NCI-H524 (cell line): ENCODE data around the gene SIT1.

Experiments
- DNase-seq, 2 experiments: peaks; one replicate each; lab custom pipeline; 2025; lab: John Stamatoyannopoulos, UW

Gene SIT1

DNA sequence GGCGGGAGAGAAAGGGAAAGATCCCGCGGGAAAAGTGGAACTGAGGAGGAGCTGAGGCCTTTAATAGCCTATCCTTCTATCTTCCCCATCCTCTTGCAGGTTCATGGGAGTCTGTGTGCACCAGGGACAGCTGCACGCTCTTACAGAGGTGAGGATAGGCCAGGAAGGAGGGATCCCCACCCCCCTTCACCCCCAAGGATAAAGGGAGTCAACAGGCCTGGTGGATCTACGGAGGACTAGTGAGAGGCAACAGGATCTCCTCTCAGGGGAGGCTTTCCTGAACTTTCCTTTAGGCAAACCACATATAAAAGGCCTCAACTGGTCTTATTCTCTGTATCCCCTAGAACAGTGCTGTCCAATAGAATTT, 44.6 kb downstream of the SIT1 start:
- DNase-seq: peak in 1 of 2 experiments; percentile 35

DNA sequence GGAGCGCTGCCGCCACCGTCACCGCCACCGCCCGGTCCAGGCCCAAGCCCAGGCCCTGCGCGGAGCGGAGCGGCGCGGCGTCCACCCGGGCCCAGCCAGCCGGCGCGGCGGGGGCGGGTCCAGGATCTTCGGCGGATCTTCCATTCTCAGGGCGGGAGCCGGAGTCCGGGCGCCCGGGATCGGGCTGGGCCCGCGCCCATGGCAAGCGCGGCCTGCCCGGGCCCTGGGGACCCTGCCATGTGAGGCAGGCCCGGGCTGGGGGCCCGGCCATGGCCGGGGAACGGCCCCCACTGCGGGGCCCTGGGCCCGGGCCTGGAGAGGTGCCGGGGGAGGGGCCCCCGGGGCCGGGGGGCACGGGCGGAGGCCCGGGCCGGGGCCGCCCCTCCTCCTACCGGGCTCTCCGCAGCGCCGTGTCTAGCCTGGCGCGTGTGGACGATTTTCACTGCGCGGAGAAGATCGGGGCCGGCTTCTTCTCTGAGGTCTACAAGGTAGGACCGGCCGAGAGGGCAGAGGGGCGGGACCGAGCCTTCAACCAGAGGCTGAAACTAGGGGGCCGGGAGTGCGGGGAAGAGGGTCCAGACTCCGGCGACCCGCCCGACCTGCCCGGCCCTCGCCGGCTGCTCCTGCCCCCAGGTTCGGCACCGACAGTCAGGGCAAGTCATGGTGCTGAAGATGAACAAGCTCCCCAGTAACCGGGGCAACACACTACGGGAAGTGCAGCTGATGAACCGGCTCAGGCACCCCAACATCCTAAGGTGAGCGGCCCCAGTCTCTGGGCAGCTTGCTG, 45.2 kb downstream of the SIT1 start:
- DNase-seq: peak in 1 of 2 experiments; percentile 37

DNA sequence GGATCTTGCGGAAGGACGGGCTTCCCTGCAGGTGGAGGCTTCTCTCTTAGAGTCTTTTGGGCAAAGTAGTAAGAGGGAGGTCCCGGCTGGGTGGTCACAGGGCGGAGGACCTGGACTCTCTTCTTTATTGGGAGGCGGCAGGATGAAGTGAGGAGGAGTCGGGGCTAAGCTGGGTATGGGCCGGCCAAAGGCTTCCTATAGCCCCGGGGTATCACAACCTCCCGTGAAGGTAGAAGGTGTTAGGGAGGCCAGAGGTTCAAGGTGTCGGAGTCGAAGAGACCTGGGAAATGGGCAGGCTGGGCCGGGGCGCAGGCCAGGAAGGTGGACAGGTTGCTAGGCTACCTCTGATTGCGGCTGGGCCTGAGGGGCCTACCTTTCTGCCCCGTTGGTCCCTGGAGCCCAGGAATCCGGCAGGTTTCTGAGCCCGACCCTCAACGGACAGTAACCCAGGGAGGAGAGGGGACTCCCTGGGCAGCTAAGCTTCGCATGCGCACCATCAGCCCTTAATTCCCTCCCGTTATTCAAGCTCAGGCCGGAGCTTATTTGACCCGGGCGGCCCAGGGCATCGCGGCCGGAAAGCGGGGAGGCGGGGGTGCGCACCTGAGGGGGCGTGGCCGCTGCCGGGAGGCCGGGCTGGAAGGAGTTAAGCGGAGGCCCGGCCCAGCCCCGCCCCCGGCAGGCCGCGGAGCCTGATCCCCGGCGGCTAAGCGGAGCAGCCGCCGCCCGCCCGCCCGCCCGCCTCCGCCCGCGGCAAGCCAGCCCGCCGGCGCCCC, 46.0 kb downstream of the SIT1 start, which contains the start of gene TESK1:
TESK1 (plus strand) TSS at position 685 of the 773 bp plus-strand sequence. CDS start 358 bp downstream, outside the sequence.
- DNase-seq: peak; percentile 54 to 55

DNA sequence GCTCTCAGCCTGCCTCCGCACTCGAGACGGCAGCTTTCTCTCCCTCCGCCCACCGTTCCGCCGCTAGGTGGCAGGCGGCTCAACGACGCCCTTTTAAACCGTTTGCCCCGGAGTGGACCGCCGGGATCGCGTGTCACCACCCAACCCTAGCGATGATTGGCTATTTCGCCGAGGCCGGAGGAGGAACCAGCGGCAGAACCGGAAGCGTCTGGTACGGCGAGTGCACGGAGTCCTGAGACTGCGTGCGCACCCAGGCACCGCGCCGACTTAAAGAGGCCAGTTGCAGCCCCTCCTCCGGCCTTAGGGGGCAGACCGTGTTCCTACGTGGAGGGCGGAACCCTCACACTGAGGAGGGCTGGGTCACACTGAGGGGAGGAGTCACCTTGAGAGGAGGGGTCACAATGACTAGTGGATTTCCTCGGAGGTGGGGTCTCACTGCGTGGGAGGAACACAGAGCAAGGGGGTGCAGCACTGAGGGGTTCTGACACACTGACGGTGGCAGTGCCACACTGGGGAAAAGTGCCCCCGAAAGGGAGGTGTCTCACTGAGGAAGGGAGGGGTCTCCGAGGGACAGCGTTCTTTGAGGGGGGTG, 46.6 kb downstream of the SIT1 start:
- peak; percentile 97 to 99 for DNase-seq

DNA sequence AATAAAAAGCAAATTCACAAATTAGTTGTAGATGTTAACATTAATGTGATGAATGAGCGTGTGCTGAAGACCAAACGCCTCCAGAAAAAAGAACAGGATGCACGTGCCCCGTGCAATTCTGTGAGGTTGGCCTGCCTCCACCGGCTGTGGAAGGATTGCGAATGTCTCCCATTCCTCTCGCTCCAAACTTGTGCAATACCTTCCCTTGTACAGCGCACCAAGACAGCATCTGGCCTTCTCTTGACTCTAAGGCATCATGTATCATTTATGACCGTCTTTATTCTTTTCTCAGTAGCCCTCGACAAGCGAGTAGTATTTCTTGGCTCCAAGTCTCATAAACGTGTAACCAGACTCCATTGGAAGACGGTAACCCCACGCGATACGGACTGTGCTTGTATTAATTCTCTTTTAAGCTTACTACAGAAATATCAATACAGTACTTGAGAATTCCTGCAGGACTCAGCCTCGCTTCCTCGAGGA, 47.2 kb downstream of the SIT1 start:
- DNase-seq: peak; percentile 72 to 75

DNA sequence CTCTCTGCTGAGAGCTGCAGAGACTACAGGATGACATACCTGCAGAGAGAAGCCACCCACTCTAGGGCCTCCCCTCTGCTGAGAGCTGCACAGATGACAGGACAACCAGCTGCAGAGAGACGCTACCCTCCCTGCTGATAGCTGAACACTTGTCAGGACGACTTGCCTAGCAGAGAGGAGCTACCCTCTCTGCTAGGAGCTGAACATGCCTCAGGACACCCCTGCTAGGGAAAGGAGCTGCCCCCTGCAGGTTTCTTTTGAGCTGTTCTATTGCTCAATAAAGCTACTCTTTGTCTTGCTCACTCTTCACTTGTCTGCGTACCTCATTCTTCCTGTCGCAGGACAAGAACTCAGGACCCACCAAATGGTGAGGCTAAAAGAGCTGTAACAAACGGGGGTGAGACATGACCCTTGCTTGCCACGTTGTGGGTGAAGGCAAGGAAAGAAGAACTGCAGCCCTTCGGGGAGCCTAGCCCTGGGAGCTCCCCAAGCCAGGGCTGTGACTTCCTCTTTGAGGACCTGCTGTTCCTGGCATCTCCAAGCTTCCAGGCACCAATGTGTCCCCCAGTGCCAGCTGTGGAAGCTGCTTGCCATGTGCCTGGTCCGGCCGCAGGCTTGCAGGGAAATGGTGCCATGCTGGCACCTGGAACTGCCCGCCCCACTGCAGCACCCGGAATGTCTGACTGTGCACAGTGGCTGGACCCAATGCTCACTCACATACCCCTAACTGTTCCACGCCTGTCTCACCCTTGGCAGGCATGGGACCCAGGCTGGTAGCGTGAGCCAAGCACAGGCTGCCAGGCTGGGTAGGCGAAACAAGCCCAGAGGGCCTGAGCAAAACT, 50.7 kb downstream of the SIT1 start:
- no peak for DNase-seq
